A673 (cell line): ENCODE data around the gene TMOD1. TPM values are rescaled to one million over a fixed set of nuclear protein-coding genes. Genes with fewer than 3 reads are reported as not detected.

ENCODE experiments used
- BruUV-seq: library from RNA; stranded (reverse); fragments of 400-500 nt; replicated peaks from 2 replicates; lab custom pipeline; 2021; lab: Mats Ljungman, UMichigan
- CTCF ChIA-PET: fragments of 300-600 bp; sonication (Branson Sonifier 250); formaldehyde crosslinking; loops from one replicate; lab custom pipeline; 2022; ENCODE audit warnings: antibody characterized with exemption; lab: Charles Lee
- POLR2A ChIA-PET: fragments of 300-600 bp; sonication (Branson Sonifier 250); formaldehyde crosslinking; loops from one replicate; lab custom pipeline; 2022; ENCODE audit warnings: antibody characterized with exemption; ENCODE audit not compliant: low non-redundant PET; lab: Charles Lee
- DNase-seq: peaks from one replicate; pipeline ENCODE4 v3.0.0-alpha.2; 2015; ENCODE audit warnings: low spot score
- H3K27ac ChIP-seq: fragments of 200-600 bp; sonication (generic); 2 replicates; pipeline ENCODE4 v1.5.1; 2016; ENCODE audit warnings: mixed run types, low read depth, mild to moderate bottlenecking, mixed read lengths, antibody characterized with exemption, low read length; ENCODE audit not compliant: poor library complexity, severe bottlenecking
- H3K27me3 ChIP-seq: fragments of 200-600 bp; sonication (generic); replicated peaks from 2 replicates; pipeline ENCODE4 v1.6.1; 2017; ENCODE audit warnings: mixed run types, low read depth, mild to moderate bottlenecking, mixed read lengths, antibody characterized with exemption, low read length; ENCODE audit not compliant: insufficient read depth, poor library complexity
- H3K36me3 ChIP-seq: fragments of 200-600 bp; sonication (generic); 2 replicates; pipeline ENCODE4 v1.6.1; 2016; ENCODE audit warnings: mixed run types, mild to moderate bottlenecking, mixed read lengths, antibody characterized with exemption, low read length; ENCODE audit not compliant: insufficient read depth, poor library complexity, severe bottlenecking
- H3K4me1 ChIP-seq: fragments of 200-600 bp; sonication (generic); 2 replicates; pipeline ENCODE4 v1.6.1; 2017; ENCODE audit warnings: mixed run types, mild to moderate bottlenecking, mixed read lengths, antibody characterized with exemption, low read length; ENCODE audit not compliant: insufficient read depth, poor library complexity, severe bottlenecking
- H3K4me3 ChIP-seq: fragments of 200-600 bp; sonication (generic); 2 replicates; pipeline ENCODE4 v1.5.1; 2016; ENCODE audit warnings: low read depth, mixed run types, mild to moderate bottlenecking, mixed read lengths, low read length; ENCODE audit not compliant: poor library complexity, severe bottlenecking
- H3K9me3 ChIP-seq: fragments of 200-600 bp; sonication (generic); 2 replicates; pipeline ENCODE4 v1.6.1; 2016; ENCODE audit warnings: mixed run types, low read depth, mild to moderate bottlenecking, mixed read lengths, antibody characterized with exemption, low read length; ENCODE audit not compliant: poor library complexity, severe bottlenecking
- EZH2 ChIP-seq: fragments of 200-600 bp; sonication (generic); IDR thresholded peaks from 2 replicates; pipeline ENCODE4 v1.6.1; 2017; ENCODE audit warnings: borderline replicate concordance, low read depth, mild to moderate bottlenecking, mixed read lengths, antibody characterized with exemption, low read length; ENCODE audit not compliant: poor library complexity, severe bottlenecking
- intact Hi-C: fragments of 100-400 bp; cut with micrococcal nuclease; formaldehyde crosslinking; loops from one replicate; pipeline ENCODE4 v1.10.0; 2022; ENCODE audit not compliant: unreplicated experiment
- total RNA-seq: library from RNA; stranded (reverse); gene quantifications from 2 replicates; pipeline ENCODE4 v1.2.3, GENCODE V29; 2021
- TF ChIP-seq, protein P1 (sequence below): fragments of 300-800, 200-600 bp; sonication (generic); conservative IDR thresholded peaks from 2 replicates; pipeline ENCODE4 v1.5.1; 2017; ENCODE audit warnings: low read depth, mild to moderate bottlenecking, antibody characterized with exemption, low read length, moderate library complexity, mixed read lengths

Gene TMOD1
- total RNA-seq, 1 experiment from 2014 or later = 0.09 TPM

DNA sequence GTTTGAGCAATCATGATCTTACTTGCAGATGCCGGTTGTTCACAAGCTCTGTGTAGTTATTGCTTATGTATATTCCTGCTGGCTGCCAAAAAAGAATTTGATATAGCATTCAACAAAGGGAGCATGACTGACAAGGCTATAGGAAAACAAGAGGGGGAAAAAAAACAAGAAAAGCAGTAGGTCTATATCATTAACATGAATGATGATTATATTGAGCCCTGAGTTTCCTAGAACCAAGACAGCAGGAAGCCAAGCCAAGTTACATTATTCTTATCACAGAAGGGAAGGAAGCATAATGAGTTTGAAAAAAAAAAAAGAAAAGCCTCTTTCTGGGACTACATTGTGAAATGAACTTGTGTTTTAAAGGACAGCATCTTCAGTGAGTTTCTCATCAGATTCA, 90.7 kb downstream of the TMOD1 start:
- DNase-seq = peak; percentile 5
- intact Hi-C loops = no loop called here
- CTCF ChIA-PET = no interaction called here
- POLR2A ChIA-PET = no interaction called here
- no TSS peak for BruUV-seq
- no peak overlapping the region for H3K27ac ChIP-seq
- TF ChIP-seq, protein P1, sequence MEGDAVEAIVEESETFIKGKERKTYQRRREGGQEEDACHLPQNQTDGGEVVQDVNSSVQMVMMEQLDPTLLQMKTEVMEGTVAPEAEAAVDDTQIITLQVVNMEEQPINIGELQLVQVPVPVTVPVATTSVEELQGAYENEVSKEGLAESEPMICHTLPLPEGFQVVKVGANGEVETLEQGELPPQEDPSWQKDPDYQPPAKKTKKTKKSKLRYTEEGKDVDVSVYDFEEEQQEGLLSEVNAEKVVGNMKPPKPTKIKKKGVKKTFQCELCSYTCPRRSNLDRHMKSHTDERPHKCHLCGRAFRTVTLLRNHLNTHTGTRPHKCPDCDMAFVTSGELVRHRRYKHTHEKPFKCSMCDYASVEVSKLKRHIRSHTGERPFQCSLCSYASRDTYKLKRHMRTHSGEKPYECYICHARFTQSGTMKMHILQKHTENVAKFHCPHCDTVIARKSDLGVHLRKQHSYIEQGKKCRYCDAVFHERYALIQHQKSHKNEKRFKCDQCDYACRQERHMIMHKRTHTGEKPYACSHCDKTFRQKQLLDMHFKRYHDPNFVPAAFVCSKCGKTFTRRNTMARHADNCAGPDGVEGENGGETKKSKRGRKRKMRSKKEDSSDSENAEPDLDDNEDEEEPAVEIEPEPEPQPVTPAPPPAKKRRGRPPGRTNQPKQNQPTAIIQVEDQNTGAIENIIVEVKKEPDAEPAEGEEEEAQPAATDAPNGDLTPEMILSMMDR = no peak
- no peaks in the 10 kb centered on the region for H3K4me1 ChIP-seq
- no peaks in the 10 kb centered on the region for H3K36me3 ChIP-seq
- no peak overlapping the region for H3K4me3 ChIP-seq
- H3K9me3 ChIP-seq = no peaks in the 10 kb centered on the region
- H3K27me3 ChIP-seq = no peaks in the 10 kb centered on the region

DNA sequence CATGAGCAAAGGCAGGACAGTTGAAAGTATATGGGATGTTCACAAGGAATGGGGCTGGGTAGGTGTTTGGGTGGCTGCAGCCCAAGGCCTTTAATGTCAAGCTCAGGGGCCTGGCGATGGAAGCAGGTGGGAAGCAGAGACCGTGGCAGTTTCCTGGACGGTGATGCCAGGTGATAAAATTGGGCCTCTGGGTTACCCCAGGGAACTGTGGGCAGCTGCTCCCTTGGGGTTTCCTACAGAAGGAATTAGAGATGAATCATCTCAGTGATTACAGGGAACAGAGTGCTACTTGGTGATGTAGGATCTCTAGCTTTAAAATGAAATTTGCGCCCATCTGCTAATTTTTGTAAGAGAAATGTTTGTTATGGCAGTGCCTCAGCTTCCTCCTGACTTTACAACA, 92.5 kb downstream of the TMOD1 start:
- Histone ChIP-seq H3K4me3 (no peak overlapping the region), H3K36me3 (no peaks in the 10 kb centered on the region), H3K27ac (no peak overlapping the region), H3K27me3 (no peaks in the 10 kb centered on the region), H3K4me1 (no peaks in the 10 kb centered on the region), H3K9me3 (no peaks in the 10 kb centered on the region)
- CTCF ChIA-PET = no interaction called here
- no peak for TF ChIP-seq EZH2
- TF ChIP-seq, protein P1 = no peak
- intact Hi-C loops = no loop called here
- POLR2A ChIA-PET = no interaction called here
- BruUV-seq = no TSS peak
- DNase-seq = no peak

GRCh38 chr9:97594381-97594921, 93.0 kb downstream of the TMOD1 start:
- no TSS peak for BruUV-seq
- ChIA-PET POLR2A (no interaction called here), CTCF (no interaction called here)
- Histone ChIP-seq H3K4me3 (no peak overlapping the region), H3K27ac (no peak overlapping the region), H3K27me3 (no peaks in the 10 kb centered on the region), H3K9me3 (no peaks in the 10 kb centered on the region), H3K36me3 (no peaks in the 10 kb centered on the region), H3K4me1 (no peaks in the 10 kb centered on the region)
- no peak for DNase-seq
- intact Hi-C loops = no loop called here
- no peak for TF ChIP-seq EZH2
- TF ChIP-seq, protein P1 = no peak
